Mucosa of descending colon (tissue), 3 donors: Measurements from ENCODE around the gene DNAJC13. TPM values are rescaled to one million over a fixed set of nuclear protein-coding genes. Genes with fewer than 3 reads are reported as not detected.

Experiments
- ATAC-seq: fragments of 200-7000 bp; cut with Tn5 transposase; one replicate; pipeline ENCODE4 v1.9.1; 2020; ENCODE audit warnings: mild to moderate bottlenecking, moderate library complexity
- DNase-seq, 3 donors: peaks; one replicate each; pipeline ENCODE4 v3.0.0-alpha.2; 2020
- H3K36me3 ChIP-seq: fragments of 200-600 bp; one replicate; pipeline ENCODE4 v1.8.0; 2021; ENCODE audit warnings: low read depth, mild to moderate bottlenecking
- H3K4me1 ChIP-seq: fragments of 200-600 bp; one replicate; pipeline ENCODE4 v1.8.0; 2021; ENCODE audit warnings: low read depth, mild to moderate bottlenecking
- H3K4me3 ChIP-seq: fragments of 200-600 bp; one replicate; pipeline ENCODE4 v1.8.0; 2021; ENCODE audit warnings: mild to moderate bottlenecking
- H3K9me3 ChIP-seq: fragments of 200-600 bp; one replicate; pipeline ENCODE4 v1.8.0; 2021; ENCODE audit warnings: mild to moderate bottlenecking
- intact Hi-C, 2 donors: fragments of 100-400 bp; cut with DNase I in 1 of 2; cut with micrococcal nuclease in 1 of 2; formaldehyde crosslinking; loops; one replicate each; pipeline versions ENCODE4 v1.11.0 to v1.11.1; 2022; cut with DNase I, micrococcal nuclease
- total RNA-seq, 3 donors: library from RNA; stranded (reverse); fragmentation: NEBNext Ultra II Directional in 2 of 3; extraction: Animal tissue kit (Norgen Biotek cat#: 25700) in 2 of 3; gene quantifications; one replicate each; pipeline versions ENCODE4 v1.2.1 to v1.2.4, GENCODE V29; 2021 to 2023
- TF ChIP-seq, protein P1 (sequence below): fragments of 200-600 bp; IDR thresholded peaks from one replicate; pipeline ENCODE4 v1.8.0; 2022; ENCODE audit warnings: antibody characterized with exemption, mild to moderate bottlenecking
- donor health status: DM: no; HTN: no; CAD: no; lungs with moderate emphysema.
- donor health status: DM: no; HTN: no; CAD: no.
- donor health status: DM: no; HTN: yes; CAD: no.

DNAJC13 gene
- total RNA-seq, 3 donors from 2014 or later, result 47.6 to 62.0 (median 60.4) TPM

DNA sequence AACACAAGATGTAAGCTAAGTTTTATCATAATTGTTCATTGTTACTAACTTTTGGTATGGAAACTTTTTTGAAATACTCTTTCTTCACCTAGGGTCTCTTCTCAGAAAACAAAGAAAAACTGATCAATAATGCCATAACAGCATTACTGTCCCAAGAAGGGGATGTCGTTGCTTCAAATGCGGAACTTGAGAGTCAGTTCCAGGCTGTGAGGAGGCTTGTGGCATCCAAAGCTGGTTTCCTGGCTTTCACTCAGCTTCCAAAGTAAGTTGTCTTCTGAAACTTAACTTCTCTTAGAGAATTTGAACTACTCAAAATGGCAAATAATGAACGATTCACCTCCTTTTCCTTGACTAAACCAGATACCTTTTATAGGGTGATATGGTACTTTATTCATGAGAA, 39.3 kb downstream of the DNAJC13 start:
- H3K36me3 ChIP-seq, result no peaks in the 10 kb centered on the region
- DNase-seq, result no peak
- ATAC-seq, result no peak
- intact Hi-C loops, result no loop called here
- no peak overlapping the region for H3K4me3 ChIP-seq
- H3K9me3 ChIP-seq, result no peaks in the 10 kb centered on the region
- H3K4me1 ChIP-seq, result no peaks in the 10 kb centered on the region
- TF ChIP-seq, protein P1, sequence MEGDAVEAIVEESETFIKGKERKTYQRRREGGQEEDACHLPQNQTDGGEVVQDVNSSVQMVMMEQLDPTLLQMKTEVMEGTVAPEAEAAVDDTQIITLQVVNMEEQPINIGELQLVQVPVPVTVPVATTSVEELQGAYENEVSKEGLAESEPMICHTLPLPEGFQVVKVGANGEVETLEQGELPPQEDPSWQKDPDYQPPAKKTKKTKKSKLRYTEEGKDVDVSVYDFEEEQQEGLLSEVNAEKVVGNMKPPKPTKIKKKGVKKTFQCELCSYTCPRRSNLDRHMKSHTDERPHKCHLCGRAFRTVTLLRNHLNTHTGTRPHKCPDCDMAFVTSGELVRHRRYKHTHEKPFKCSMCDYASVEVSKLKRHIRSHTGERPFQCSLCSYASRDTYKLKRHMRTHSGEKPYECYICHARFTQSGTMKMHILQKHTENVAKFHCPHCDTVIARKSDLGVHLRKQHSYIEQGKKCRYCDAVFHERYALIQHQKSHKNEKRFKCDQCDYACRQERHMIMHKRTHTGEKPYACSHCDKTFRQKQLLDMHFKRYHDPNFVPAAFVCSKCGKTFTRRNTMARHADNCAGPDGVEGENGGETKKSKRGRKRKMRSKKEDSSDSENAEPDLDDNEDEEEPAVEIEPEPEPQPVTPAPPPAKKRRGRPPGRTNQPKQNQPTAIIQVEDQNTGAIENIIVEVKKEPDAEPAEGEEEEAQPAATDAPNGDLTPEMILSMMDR, result no peak

DNA sequence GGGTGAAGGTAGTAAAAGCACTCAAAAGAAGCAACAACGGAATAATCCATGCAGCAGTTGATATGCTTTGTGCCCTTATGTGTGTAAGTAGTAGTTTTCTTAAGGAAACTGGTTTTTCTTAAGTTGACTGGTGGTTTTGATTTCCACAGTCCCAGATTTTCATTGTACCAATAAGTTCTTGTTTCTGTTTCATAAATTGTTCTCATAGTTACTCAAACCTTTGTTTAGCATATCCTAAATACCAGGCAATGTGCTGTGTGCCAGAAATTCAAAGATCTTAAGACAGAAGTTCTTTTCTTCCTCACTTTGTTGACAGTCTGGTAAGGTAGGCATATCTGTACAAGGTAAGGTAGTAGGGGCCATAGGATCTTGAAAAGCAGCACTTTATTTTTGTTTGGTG, 40.0 kb downstream of the DNAJC13 start:
- DNase-seq, result no peak
- no peaks in the 10 kb centered on the region for H3K9me3 ChIP-seq
- H3K4me3 ChIP-seq, result no peak overlapping the region
- H3K36me3 ChIP-seq, result no peaks in the 10 kb centered on the region
- intact Hi-C loops, result no loop called here
- TF ChIP-seq, protein P1, result no peak
- no peaks in the 10 kb centered on the region for H3K4me1 ChIP-seq
- no peak for ATAC-seq

DNA sequence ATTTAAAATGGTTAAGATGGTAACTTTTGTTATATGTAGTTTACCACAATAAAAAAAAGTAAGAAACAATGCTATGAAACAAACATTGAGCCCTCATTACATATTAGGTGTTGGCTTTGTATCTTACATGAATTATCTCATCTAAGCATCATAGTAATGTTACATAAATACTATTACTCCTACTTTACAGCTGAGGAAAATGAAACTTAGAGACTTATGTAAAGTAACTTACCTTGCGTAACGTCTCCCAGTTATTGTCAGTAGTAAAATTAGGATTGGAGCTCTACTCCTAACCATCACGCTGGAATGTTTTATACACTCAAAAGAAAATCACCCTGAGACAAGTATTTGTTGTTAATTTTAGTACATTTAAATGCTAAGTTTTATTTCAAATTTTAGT, 42.2 kb downstream of the DNAJC13 start:
- H3K9me3 ChIP-seq, result no peaks in the 10 kb centered on the region
- no peaks in the 10 kb centered on the region for H3K36me3 ChIP-seq
- TF ChIP-seq, protein P1, result no peak
- no peak for ATAC-seq
- intact Hi-C loops, result no loop called here
- no peak overlapping the region for H3K4me3 ChIP-seq
- no peaks in the 10 kb centered on the region for H3K4me1 ChIP-seq
- DNase-seq, result no peak

- no peak for DNase-seq
- intact Hi-C loops, result no loop called here
- no peaks in the 10 kb centered on the region for H3K9me3 ChIP-seq
- H3K4me3 ChIP-seq, result no peak overlapping the region
- ATAC-seq, result no peak
- H3K36me3 ChIP-seq, result no peaks in the 10 kb centered on the region
- no peaks in the 10 kb centered on the region for H3K4me1 ChIP-seq
- TF ChIP-seq, protein P1, result no peak
Observed at GRCh38 chr3:132461544-132461943, 44.2 kb downstream of the DNAJC13 start.

DNA sequence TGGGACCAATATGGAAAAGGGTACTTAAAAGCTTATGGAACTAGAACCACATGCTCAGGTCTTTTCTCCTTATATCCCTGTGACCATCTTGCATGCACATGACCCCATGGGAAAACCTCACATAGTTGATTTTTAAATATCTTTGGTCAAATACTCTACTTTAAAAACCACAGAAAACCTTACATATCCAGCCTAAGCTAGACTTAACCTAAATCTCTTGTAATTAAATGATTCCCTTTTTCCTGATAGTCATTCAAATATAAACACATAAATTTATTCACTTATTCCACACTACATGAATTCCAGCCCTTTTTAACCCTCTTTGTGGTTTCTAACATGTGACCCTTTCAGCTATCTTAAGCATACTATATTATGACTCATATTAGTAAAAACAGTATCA, 46.8 kb downstream of the DNAJC13 start:
- Histone ChIP-seq H3K4me1 (no peaks in the 10 kb centered on the region), H3K9me3 (no peaks in the 10 kb centered on the region), H3K36me3 (no peaks in the 10 kb centered on the region), H3K4me3 (no peak overlapping the region)
- TF ChIP-seq, protein P1, result no peak
- intact Hi-C loops, result no loop called here
- ATAC-seq, result no peak
- DNase-seq, result no peak

- Histone ChIP-seq H3K4me3 (no peak overlapping the region), H3K4me1 (no peaks in the 10 kb centered on the region), H3K9me3 (no peaks in the 10 kb centered on the region), H3K36me3 (no peaks in the 10 kb centered on the region)
- DNase-seq (no peak), ATAC-seq (no peak)
- intact Hi-C loops, result no loop called here
- TF ChIP-seq, protein P1, result no peak
Observed at GRCh38 chr3:132469326-132469725, 52.0 kb downstream of the DNAJC13 start.
